OCI-LY7 (cell line): Measurements from ENCODE around the gene MAML3. TPM values are rescaled to one million over a fixed set of nuclear protein-coding genes. Genes with fewer than 3 reads are reported as not detected.

Experiments
- BruUV-seq: library from RNA; stranded (reverse); fragments of 400-500 nt; replicated peaks from 2 replicates; lab custom pipeline; 2021; lab: Mats Ljungman, UMichigan
- CTCF ChIA-PET: fragments of 300-600 bp; sonication (Branson Sonifier 250); formaldehyde crosslinking; loops from one replicate; lab custom pipeline; 2022; ENCODE audit warnings: antibody characterized with exemption; ENCODE audit not compliant: unreplicated experiment; lab: Charles Lee
- POLR2A ChIA-PET: fragments of 300-600 bp; sonication (Branson Sonifier 250); formaldehyde crosslinking; loops from one replicate; lab custom pipeline; 2022; ENCODE audit warnings: antibody characterized with exemption; lab: Charles Lee
- DNase-seq: peaks from one replicate; pipeline ENCODE4 v3.0.0-alpha.2; 2015; ENCODE audit warnings: low spot score
- H2AFZ ChIP-seq: fragments of 200-600 bp; sonication (generic), shearing (Covaris generic); 2 replicates; pipeline ENCODE4 v1.6.1; 2014; ENCODE audit warnings: mild to moderate bottlenecking, antibody characterized with exemption, low read length, moderate library complexity
- H3K27ac ChIP-seq: fragments of 200-600 bp; sonication (generic); 2 replicates; pipeline ENCODE4 v1.5.1; 2014; ENCODE audit warnings: mixed run types, low read depth, mild to moderate bottlenecking, moderate library complexity, low read length, inconsistent platforms; ENCODE audit not compliant: poor library complexity, severe bottlenecking
- H3K36me3 ChIP-seq: fragments of 200-600 bp; sonication (generic); 2 replicates; pipeline ENCODE4 v1.6.1; 2014; ENCODE audit warnings: mild to moderate bottlenecking, antibody characterized with exemption, low read length, moderate library complexity, mixed read lengths; ENCODE audit not compliant: insufficient read depth
- H3K4me1 ChIP-seq: fragments of 200-600 bp; sonication (generic); 2 replicates; pipeline ENCODE4 v1.5.1; 2014; ENCODE audit warnings: mild to moderate bottlenecking, low read length; ENCODE audit not compliant: insufficient read depth, poor library complexity, severe bottlenecking
- H3K4me2 ChIP-seq: fragments of 200-600 bp; sonication (generic); 2 replicates; pipeline ENCODE4 v1.6.1; 2014; ENCODE audit warnings: mild to moderate bottlenecking, low read length
- H3K4me3 ChIP-seq: fragments of 200-600 bp; sonication (generic); 2 replicates; pipeline ENCODE4 v1.5.1; 2014; ENCODE audit warnings: mild to moderate bottlenecking, low read depth, low read length; ENCODE audit not compliant: poor library complexity, severe bottlenecking
- H3K79me2 ChIP-seq: fragments of 200-600 bp; sonication (generic); 2 replicates; pipeline ENCODE4 v1.6.1; 2016; ENCODE audit warnings: low read depth, mild to moderate bottlenecking, low read length, moderate library complexity, mixed read lengths; ENCODE audit not compliant: insufficient read depth
- H3K9me2 ChIP-seq: fragments of 200-600 bp; sonication (generic); 2 replicates; pipeline ENCODE4 v1.6.1; 2016; ENCODE audit warnings: mild to moderate bottlenecking, low read length, mixed read lengths; ENCODE audit not compliant: insufficient read depth
- H3K9me3 ChIP-seq: fragments of 200-600 bp; sonication (generic); 2 replicates; pipeline ENCODE4 v1.6.1; 2014; ENCODE audit warnings: mild to moderate bottlenecking, mixed run types, low read length, mixed read lengths
- H4K20me1 ChIP-seq: fragments of 200-600 bp; sonication (generic); 2 replicates; pipeline ENCODE4 v1.6.1; 2014; ENCODE audit warnings: mild to moderate bottlenecking, antibody characterized with exemption, low read length, moderate library complexity, mixed read lengths; ENCODE audit not compliant: insufficient read depth
- CTCF ChIP-seq: fragments of 200-600 bp; sonication (generic); conservative IDR thresholded peaks from 2 replicates; pipeline ENCODE4 v1.5.1; 2014; ENCODE audit warnings: mild to moderate bottlenecking, antibody characterized with exemption, low read length, moderate library complexity, mixed read lengths
- EZH2phosphoT487 ChIP-seq: fragments of 200-600 bp; sonication (generic); IDR thresholded peaks from 2 replicates; pipeline ENCODE4 v1.6.1; 2018; ENCODE audit warnings: low read depth, borderline replicate concordance, mild to moderate bottlenecking, mixed run types, antibody characterized with exemption, low read length, moderate library complexity, mixed read lengths
- intact Hi-C: fragments of 100-400 bp; cut with micrococcal nuclease; formaldehyde crosslinking; loops from one replicate; pipeline ENCODE4 v1.10.0; 2022; ENCODE audit not compliant: unreplicated experiment
- total RNA-seq, 2 experiments: library from RNA; depleted of rRNA in 1 of 2; stranded (reverse); fragments of >200 nt in 1 of 2; shearing (Covaris generic) in 1 of 2; gene quantifications; 2 replicates each; pipeline ENCODE4 v1.2.3, GENCODE V29; 2014 to 2022

The MAML3 gene
- total RNA-seq, 2 experiments from 2014 or later: 0.80 to 1.2 TPM

DNA sequence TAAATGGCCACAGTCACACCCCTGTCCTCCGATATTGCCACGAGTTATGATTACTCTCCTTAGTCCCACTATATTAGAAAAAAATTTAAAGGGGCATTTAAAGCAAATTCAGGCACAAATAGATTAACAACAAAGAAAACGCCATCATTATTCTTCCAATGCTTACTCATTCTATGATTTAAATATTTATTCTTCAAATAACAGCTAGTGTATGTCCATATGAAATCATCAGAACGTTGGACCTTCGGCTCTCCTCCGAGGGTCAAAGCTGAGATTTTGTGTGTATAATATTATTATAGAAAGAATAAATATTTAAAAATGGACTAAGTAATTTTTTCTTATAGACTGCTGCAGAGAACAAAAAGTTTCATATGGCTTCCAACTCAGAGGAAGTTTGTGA, 122.9 kb downstream of the MAML3 start:
- intact Hi-C loops: no loop called here
- no peak overlapping the region for H3K4me3 ChIP-seq
- H2AFZ ChIP-seq: no peak overlapping the region
- no peaks in the 10 kb centered on the region for H3K9me3 ChIP-seq
- H3K79me2 ChIP-seq: no peaks in the 10 kb centered on the region
- no peaks in the 10 kb centered on the region for H4K20me1 ChIP-seq
- no peak for DNase-seq
- H3K36me3 ChIP-seq: no peaks in the 10 kb centered on the region
- POLR2A ChIA-PET: no interaction called here
- TF ChIP-seq EZH2phosphoT487 (no peak), CTCF (no peak)
- no peaks in the 10 kb centered on the region for H3K9me2 ChIP-seq
- no peak overlapping the region for H3K27ac ChIP-seq
- no peaks in the 10 kb centered on the region for H3K4me1 ChIP-seq
- CTCF ChIA-PET: no interaction called here
- no TSS peak for BruUV-seq
- H3K4me2 ChIP-seq: no peak overlapping the region

GRCh38 chr4:140028676-140029517, 125.1 kb downstream of the MAML3 start:
- intact Hi-C loops: no loop called here
- H3K9me2 ChIP-seq: no peaks in the 10 kb centered on the region
- H3K27ac ChIP-seq: no peak overlapping the region
- no peaks in the 10 kb centered on the region for H3K9me3 ChIP-seq
- no peak overlapping the region for H3K4me2 ChIP-seq
- no peak overlapping the region for H3K4me3 ChIP-seq
- BruUV-seq: no TSS peak
- no peaks in the 10 kb centered on the region for H3K36me3 ChIP-seq
- no peak overlapping the region for H2AFZ ChIP-seq
- no peaks in the 10 kb centered on the region for H3K4me1 ChIP-seq
- CTCF ChIA-PET: no interaction called here
- DNase-seq: no peak
- no peaks in the 10 kb centered on the region for H4K20me1 ChIP-seq
- POLR2A ChIA-PET: interaction anchor here (1.0 kb wide), 1 partner anchor 9 kb away, joined by 5 read pairs; no protein-coding TSS in a partner anchor
- H3K79me2 ChIP-seq: no peaks in the 10 kb centered on the region
- TF ChIP-seq EZH2phosphoT487: no peak
- no peak for TF ChIP-seq CTCF

- no peak overlapping the region for H3K27ac ChIP-seq
- H3K9me3 ChIP-seq: no peaks in the 10 kb centered on the region
- CTCF ChIA-PET: no interaction called here
- H3K36me3 ChIP-seq: no peaks in the 10 kb centered on the region
- intact Hi-C loops: no loop called here
- H2AFZ ChIP-seq: no peak overlapping the region
- POLR2A ChIA-PET: interaction anchor here (1.0 kb wide), 1 partner anchor 9 kb away, joined by 5 read pairs; no protein-coding TSS in a partner anchor
- no peak for DNase-seq
- no peak overlapping the region for H3K4me2 ChIP-seq
- H3K79me2 ChIP-seq: no peaks in the 10 kb centered on the region
- no peak for TF ChIP-seq EZH2phosphoT487
- BruUV-seq: no TSS peak
- H3K4me3 ChIP-seq: no peak overlapping the region
- no peaks in the 10 kb centered on the region for H3K4me1 ChIP-seq
- H3K9me2 ChIP-seq: no peaks in the 10 kb centered on the region
- no peaks in the 10 kb centered on the region for H4K20me1 ChIP-seq
Observed at GRCh38 chr4:140028101-140028500, 125.9 kb downstream of the MAML3 start.
